ENCODE measurements around the gene KCNJ6.
"Not testable (repeated sequence)": the region's sequence is repeated elsewhere in the genome, so short reads cannot be mapped to it uniquely, and the experiment has no call there.

KCNJ6 gene
- 0 reads per million in 2 donors for total RNA-seq

- DNase-seq = no peak
Measured at GRCh38 chr21:37916310-37917051, at the start of gene KCNJ6. KCNJ6 (minus strand) TSS chr21:37916457; CDS start chr21:37840682, 75,775 bp downstream.

- no peak for DNase-seq
Measured at GRCh38 chr21:37965088-37965805, 49.0 kb upstream of the KCNJ6 start.

GRCh38 chr21:37958537-37958936 lies 42.3 kb upstream of the KCNJ6 start:
- no peak for DNase-seq

GRCh38 chr21:37956772-37957171 lies 40.5 kb upstream of the KCNJ6 start:
- no peak for DNase-seq

GRCh38 chr21:37945036-37945435 lies 28.8 kb upstream of the KCNJ6 start:
- no peak for DNase-seq

GRCh38 chr21:37944496-37944895 lies 28.2 kb upstream of the KCNJ6 start:
- DNase-seq = no peak

GRCh38 chr21:37940691-37941090 lies 24.4 kb upstream of the KCNJ6 start:
- DNase-seq = no peak

- no peak for DNase-seq
Measured at GRCh38 chr21:37939838-37940237, 23.6 kb upstream of the KCNJ6 start.

GRCh38 chr21:37939251-37939650 lies 23.0 kb upstream of the KCNJ6 start:
- DNase-seq = no peak

- DNase-seq = no peak
Measured at GRCh38 chr21:37937668-37938067, 21.4 kb upstream of the KCNJ6 start.

GRCh38 chr21:37936010-37936785 lies 19.9 kb upstream of the KCNJ6 start:
- no peak for DNase-seq

- no peak for DNase-seq
Measured at GRCh38 chr21:37932936-37933335, 16.7 kb upstream of the KCNJ6 start.

- no peak for DNase-seq
Measured at GRCh38 chr21:37927711-37928110, 11.5 kb upstream of the KCNJ6 start.

- no peak for DNase-seq
Measured at GRCh38 chr21:37921091-37921490, 4.8 kb upstream of the KCNJ6 start.

GRCh38 chr21:37920302-37920701 lies 4.0 kb upstream of the KCNJ6 start:
- not testable (repeated sequence) for DNase-seq

- DNase-seq = no peak
Measured at GRCh38 chr21:37917612-37918011, 1.4 kb upstream of the KCNJ6 start.

- DNase-seq = no peak
Measured at GRCh38 chr21:37915941-37916309, 332 bp downstream of the KCNJ6 start.

- no peak for DNase-seq
Measured at GRCh38 chr21:37915497-37915911, 753 bp downstream of the KCNJ6 start.

- DNase-seq = no peak
Measured at GRCh38 chr21:37912616-37913015, 3.6 kb downstream of the KCNJ6 start.

GRCh38 chr21:37909936-37910335 lies 6.3 kb downstream of the KCNJ6 start:
- no peak for DNase-seq

- no peak for DNase-seq
Measured at GRCh38 chr21:37908691-37909090, 7.6 kb downstream of the KCNJ6 start.

- no peak for DNase-seq
Measured at GRCh38 chr21:37907076-37907475, 9.2 kb downstream of the KCNJ6 start.

- no peak for DNase-seq
Measured at GRCh38 chr21:37905291-37905690, 11.0 kb downstream of the KCNJ6 start.

GRCh38 chr21:37904856-37905255 lies 11.4 kb downstream of the KCNJ6 start:
- no peak for DNase-seq

Data from activated gamma-delta T cell (primary cell).